ENCODE data around the gene ORM1.

DNA sequence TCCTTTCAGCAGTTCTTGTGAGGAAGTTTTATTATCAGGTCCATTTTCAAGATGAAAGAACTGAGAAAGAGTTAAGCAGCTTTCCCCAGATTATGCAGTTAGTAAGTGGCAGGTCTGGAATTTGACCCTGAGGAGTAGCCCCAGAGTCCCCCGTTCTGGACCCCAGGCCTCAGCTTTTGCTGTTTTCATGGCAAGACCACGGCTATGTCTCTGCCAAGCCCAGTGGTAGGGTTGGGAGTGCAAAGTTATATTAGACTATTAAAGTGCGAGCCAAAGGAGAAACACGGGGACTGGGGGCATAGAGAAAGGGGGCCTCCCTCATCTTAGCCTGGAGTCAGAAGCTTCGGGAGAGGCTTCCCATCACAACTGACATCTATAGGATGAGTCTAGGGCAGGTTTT lies 19.3 kb upstream of the ORM1 start:
- TF ChIP-seq, protein P1, sequence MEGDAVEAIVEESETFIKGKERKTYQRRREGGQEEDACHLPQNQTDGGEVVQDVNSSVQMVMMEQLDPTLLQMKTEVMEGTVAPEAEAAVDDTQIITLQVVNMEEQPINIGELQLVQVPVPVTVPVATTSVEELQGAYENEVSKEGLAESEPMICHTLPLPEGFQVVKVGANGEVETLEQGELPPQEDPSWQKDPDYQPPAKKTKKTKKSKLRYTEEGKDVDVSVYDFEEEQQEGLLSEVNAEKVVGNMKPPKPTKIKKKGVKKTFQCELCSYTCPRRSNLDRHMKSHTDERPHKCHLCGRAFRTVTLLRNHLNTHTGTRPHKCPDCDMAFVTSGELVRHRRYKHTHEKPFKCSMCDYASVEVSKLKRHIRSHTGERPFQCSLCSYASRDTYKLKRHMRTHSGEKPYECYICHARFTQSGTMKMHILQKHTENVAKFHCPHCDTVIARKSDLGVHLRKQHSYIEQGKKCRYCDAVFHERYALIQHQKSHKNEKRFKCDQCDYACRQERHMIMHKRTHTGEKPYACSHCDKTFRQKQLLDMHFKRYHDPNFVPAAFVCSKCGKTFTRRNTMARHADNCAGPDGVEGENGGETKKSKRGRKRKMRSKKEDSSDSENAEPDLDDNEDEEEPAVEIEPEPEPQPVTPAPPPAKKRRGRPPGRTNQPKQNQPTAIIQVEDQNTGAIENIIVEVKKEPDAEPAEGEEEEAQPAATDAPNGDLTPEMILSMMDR (IDR thresholded peaks at IDR 0.05; ENCODE audit: extremely low read depth in 1 of 2, insufficient read depth in 1 of 2, low read depth in 1 of 2, low read length in 2 of 2): no peak
- TF ChIP-seq POLR2AphosphoS5 (IDR thresholded peaks at IDR 0.05; ENCODE audit: insufficient read depth, low read depth, low read length): no peak
- no peak for TF ChIP-seq EZH2 (IDR thresholded peaks at IDR 0.05; ENCODE audit: borderline replicate concordance, low read depth, low read length, severe bottlenecking)
- TF ChIP-seq POLR2A (IDR thresholded peaks at IDR 0.05; ENCODE audit: low read depth, low read length): no peak
- no peak for TF ChIP-seq MYC (IDR thresholded peaks at IDR 0.05; ENCODE audit: low read depth, low read length)
- no peak for TF ChIP-seq GATA2 (IDR thresholded peaks at IDR 0.05; ENCODE audit: insufficient read depth, insufficient read length, low read depth, low read length)
- no peak for TF ChIP-seq MAX (IDR thresholded peaks at IDR 0.05; ENCODE audit: insufficient read depth, insufficient read length)
- TF ChIP-seq JUN (IDR thresholded peaks at IDR 0.05; ENCODE audit: borderline replicate concordance, insufficient read depth, insufficient read length, low read depth): no peak
